Adrenal gland (tissue), 12 donors: Measurements from ENCODE around the gene JAML. TPM values are rescaled to one million over a fixed set of nuclear protein-coding genes. Genes with fewer than 3 reads are reported as not detected.

ENCODE experiments used
- DNase-seq, 7 donors: peaks; one replicate each; pipeline ENCODE4 v3.0.0-alpha.2; 2019 to 2020
- H3K27ac ChIP-seq, 5 donors: fragments of 200-600 bp; sonication (generic) in 4 of 5; 1 replicate in 3 of 5; 2 replicates in 2 of 5; pipeline versions ENCODE4 v1.5.1 to v1.8.0; 2016 to 2020; ENCODE audit warnings: mild to moderate bottlenecking in 1 of 5
- H3K27me3 ChIP-seq: fragments of 200-600 bp; 2 replicates; pipeline ENCODE4 v1.8.0; 2021
- H3K36me3 ChIP-seq, 2 donors: fragments of 200-600 bp; replicated peaks in 1 of 2; 1 replicate in 1 of 2; 2 replicates in 1 of 2; pipeline versions ENCODE4 v1.5.1 to v1.8.0; 2018 to 2022
- H3K4me1 ChIP-seq, 2 donors: fragments of 200-600 bp; replicated peaks in 1 of 2; 1 replicate in 1 of 2; 2 replicates in 1 of 2; pipeline versions ENCODE4 v1.5.1 to v1.8.0; 2018 to 2021
- H3K4me3 ChIP-seq, 4 donors: fragments of 200-600 bp; sonication (generic) in 3 of 4; one replicate each; pipeline ENCODE4 v1.5.1; 2016 to 2018
- H3K9me3 ChIP-seq, 3 donors: fragments of 200-600 bp; sonication (generic) in 1 of 3; replicated peaks in 1 of 3; 1 replicate in 2 of 3; 2 replicates in 1 of 3; pipeline versions ENCODE4 v1.5.1 to v1.8.0; 2016 to 2021
- POLR2A ChIP-seq, 2 donors: fragments of 450-650 bp; IDR thresholded peaks; one replicate each; pipeline ENCODE4 v1.6.1; 2017; ENCODE audit warnings: antibody characterized with exemption in 2 of 2, mild to moderate bottlenecking in 2 of 2, moderate library complexity in 1 of 2
- WGBS, 4 donors: extraction: QIAGEN DNeasy Blood & Tissue Kit in 2 of 4; methylation state at CpG; one replicate each; pipeline versions ENCODE4 v1.1.5 to v1.1.7; 2013 to 2017; 5-methylcytosine and 5-hydroxymethylcytosine counted together
- intact Hi-C, 2 donors: fragments of 100-400 bp; cut with DNase I; formaldehyde crosslinking; loops; one replicate each; pipeline versions ENCODE4 v1.14.1 to v1.15.0; 2022 to 2023
- polyA plus RNA-seq, 3 donors: library from polyadenylated mRNA; stranded (reverse); fragments of 200-250 nt in 2 of 3; fragments of 350-450 nt in 1 of 3; fragmentation: Illumina TruSeq in 1 of 3; extraction: RNeasy Lipid Tissue Mini Kit (QIAGEN cat#74804) in 1 of 3; gene quantifications; one replicate each; pipeline ENCODE4 v1.2.3, GENCODE V29; 2013 to 2014
- total RNA-seq, 9 donors: library from RNA; depleted of rRNA in 4 of 9; stranded (reverse); fragments of >200 nt in 4 of 9; fragments of 120-200 nt in 1 of 9; fragmentation: NEBNext Ultra II Directional in 1 of 9; extraction: Animal tissue kit (Norgen Biotek cat#: 25700) in 1 of 9; gene quantifications; one replicate each; pipeline versions ENCODE4 v1.1.0 to v1.2.4, GENCODE V29; 2013 to 2023
- TF ChIP-seq, protein P1 (sequence below), 6 experiments: fragments of 450-650 bp in 4 of 6; fragments of 200-600 bp in 2 of 6; sonication (generic) in 1 of 6; IDR thresholded peaks; 1 replicate in 5 of 6; 2 replicates in 1 of 6; pipeline versions ENCODE4 v1.5.1 to v1.8.0; 2016 to 2021; ENCODE audit warnings: antibody characterized with exemption in 6 of 6, mild to moderate bottlenecking in 2 of 6, moderate library complexity in 1 of 6
- donor health status: healthy with polysubstance abuse.
- donor health status: Bipolar disorder and iron deficiency.
- donor health status: DM: yes; HTN: yes; CAD: no.
- donor health status: DM: no; HTN: no; CAD: no.
- donor health status: DM: no; HTN: no; CAD: no.
- donor health status: DM: yes; HTN: yes; CAD: no.

JAML gene
- total and polyA plus RNA-seq, 12 donors: 1.8 to 13.9 (median 4.5) TPM

DNA sequence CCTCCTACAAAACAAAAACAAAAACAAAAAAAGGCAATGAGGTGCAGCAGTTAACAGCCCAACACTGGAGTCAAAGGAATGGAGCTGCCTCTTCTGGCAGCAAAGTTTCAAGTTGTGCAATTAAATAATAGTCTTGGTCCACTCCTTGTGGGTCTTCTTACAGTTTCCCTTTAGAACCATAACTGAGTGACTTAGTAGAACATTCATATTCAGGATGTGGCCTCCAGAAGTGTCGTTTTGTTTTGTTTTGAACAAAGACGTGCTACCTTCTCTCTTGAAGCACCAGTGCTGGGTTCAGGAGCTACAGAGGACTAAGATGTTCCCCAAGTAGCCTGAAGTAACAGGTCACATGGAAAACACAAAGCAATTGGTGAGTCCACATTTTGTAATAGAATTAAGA lies 2.0 kb upstream of the JAML start:
- H3K4me1 ChIP-seq: peaks cover 4% of the 10 kb centered on the region in 2 donors
- no peak for TF ChIP-seq POLR2A (IDR thresholded peaks at IDR 0.05)
- TF ChIP-seq, protein P1, sequence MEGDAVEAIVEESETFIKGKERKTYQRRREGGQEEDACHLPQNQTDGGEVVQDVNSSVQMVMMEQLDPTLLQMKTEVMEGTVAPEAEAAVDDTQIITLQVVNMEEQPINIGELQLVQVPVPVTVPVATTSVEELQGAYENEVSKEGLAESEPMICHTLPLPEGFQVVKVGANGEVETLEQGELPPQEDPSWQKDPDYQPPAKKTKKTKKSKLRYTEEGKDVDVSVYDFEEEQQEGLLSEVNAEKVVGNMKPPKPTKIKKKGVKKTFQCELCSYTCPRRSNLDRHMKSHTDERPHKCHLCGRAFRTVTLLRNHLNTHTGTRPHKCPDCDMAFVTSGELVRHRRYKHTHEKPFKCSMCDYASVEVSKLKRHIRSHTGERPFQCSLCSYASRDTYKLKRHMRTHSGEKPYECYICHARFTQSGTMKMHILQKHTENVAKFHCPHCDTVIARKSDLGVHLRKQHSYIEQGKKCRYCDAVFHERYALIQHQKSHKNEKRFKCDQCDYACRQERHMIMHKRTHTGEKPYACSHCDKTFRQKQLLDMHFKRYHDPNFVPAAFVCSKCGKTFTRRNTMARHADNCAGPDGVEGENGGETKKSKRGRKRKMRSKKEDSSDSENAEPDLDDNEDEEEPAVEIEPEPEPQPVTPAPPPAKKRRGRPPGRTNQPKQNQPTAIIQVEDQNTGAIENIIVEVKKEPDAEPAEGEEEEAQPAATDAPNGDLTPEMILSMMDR (IDR thresholded peaks at IDR 0.05): no peak
- WGBS, 4 donors: 40 to 51% (median 42%) methylated on average over 2 of the region's 2 CpGs
- no peaks in the 10 kb centered on the region for H3K36me3 ChIP-seq
- intact Hi-C loops: no loop called here
- H3K27me3 ChIP-seq: no peaks in the 10 kb centered on the region
- H3K27ac ChIP-seq: no peak overlapping the region
- DNase-seq: no peak
- H3K9me3 ChIP-seq: no peaks in the 10 kb centered on the region
- H3K4me3 ChIP-seq: no peak overlapping the region

DNA sequence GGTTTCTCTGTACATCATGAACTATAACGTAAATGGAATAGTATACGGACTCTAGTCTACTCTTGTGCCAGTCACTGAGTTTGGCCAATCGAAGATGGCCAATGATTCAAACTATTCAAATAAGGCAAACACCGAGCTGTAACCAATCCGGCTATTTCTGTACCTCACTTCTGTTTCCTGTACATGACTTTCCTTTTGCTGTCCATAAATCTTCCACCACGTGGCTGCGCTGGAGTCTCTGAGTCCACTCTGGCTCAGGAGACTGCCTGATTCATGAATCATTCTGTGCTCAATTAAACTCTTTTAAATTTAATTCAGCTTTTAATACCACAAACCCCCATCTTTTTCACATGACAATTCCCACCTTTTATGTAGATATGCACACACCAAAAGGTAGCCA lies 1.5 kb upstream of the JAML start:
- Histone ChIP-seq H3K27ac (peak overlapping the region in 1 of 5 donors; percentile 32), H3K9me3 (no peaks in the 10 kb centered on the region), H3K4me3 (no peak overlapping the region), H3K4me1 (peaks cover 4% of the 10 kb centered on the region in 2 donors), H3K27me3 (peaks cover 4% of the 10 kb centered on the region), H3K36me3 (no peaks in the 10 kb centered on the region)
- no peak for TF ChIP-seq POLR2A (IDR thresholded peaks at IDR 0.05)
- TF ChIP-seq, protein P1 (IDR thresholded peaks at IDR 0.05): peak in 1 of 6 experiments; percentile 6
- intact Hi-C loops: no loop called here
- WGBS, 4 donors: 41 to 55% (median 42%) methylated on average over 7 of the region's 7 CpGs
- peak in 6 of 7 donors; percentile 42 to 63 (median 56) for DNase-seq

DNA sequence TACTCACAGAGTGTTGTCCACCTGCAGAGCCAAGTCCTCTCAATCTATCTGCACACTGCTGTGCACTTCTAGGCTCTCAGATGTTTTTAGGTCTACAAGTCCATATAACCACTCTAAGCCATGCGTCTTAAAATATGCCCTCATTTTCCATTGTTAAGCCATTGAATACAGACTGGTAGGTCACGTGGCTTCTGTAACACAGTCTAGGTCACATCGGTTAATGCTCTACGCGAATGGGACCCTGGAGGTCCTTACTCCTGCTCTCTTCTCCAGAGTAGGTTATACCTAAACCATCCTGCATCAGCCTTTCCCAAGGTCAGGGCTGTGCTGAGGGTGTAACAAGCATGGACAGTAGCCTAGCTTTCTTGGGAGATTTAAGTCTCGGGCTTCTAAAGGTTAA lies 819 bp downstream of the JAML start:
- Histone ChIP-seq H3K4me3 (peak overlapping the region in 1 of 4 donors; percentile 6), H3K27ac (no peak overlapping the region), H3K4me1 (peaks cover 4% of the 10 kb centered on the region in 2 donors), H3K9me3 (no peaks in the 10 kb centered on the region), H3K27me3 (peaks cover 6% of the 10 kb centered on the region), H3K36me3 (no peaks in the 10 kb centered on the region)
- intact Hi-C loops: no loop called here
- TF ChIP-seq, protein P1 (IDR thresholded peaks at IDR 0.05): no peak
- no peak for TF ChIP-seq POLR2A (IDR thresholded peaks at IDR 0.05)
- 54 to 69% (median 63%) methylated on average over 6 of the region's 6 CpGs for WGBS, 4 donors
- DNase-seq: no peak

GRCh38 chr11:118223570-118223969 lies 1.2 kb downstream of the JAML start:
- Histone ChIP-seq H3K4me1 (peaks cover 4% of the 10 kb centered on the region in 2 donors), H3K27me3 (peaks cover 6% of the 10 kb centered on the region), H3K36me3 (no peaks in the 10 kb centered on the region), H3K27ac (no peak overlapping the region), H3K9me3 (no peaks in the 10 kb centered on the region), H3K4me3 (peak overlapping the region in 1 of 4 donors; percentile 6)
- intact Hi-C loops: no loop called here
- TF ChIP-seq, protein P1 (IDR thresholded peaks at IDR 0.05): no peak
- TF ChIP-seq POLR2A (IDR thresholded peaks at IDR 0.05): no peak
- no peak for DNase-seq
- WGBS, 4 donors: 66 to 79% (median 73%) methylated on average over 2 of the region's 2 CpGs
